ENCODE results near the gene IL1RAPL2. TPM values are rescaled to one million over a fixed set of nuclear protein-coding genes. Genes with fewer than 3 reads are reported as not detected.

The IL1RAPL2 gene
- total and polyA plus RNA-seq, 2 of the 8 experiments (the other 6 are each of a cell fraction or from before 2014, with no cell fraction given), result 0.20 to 1.3 TPM

DNA sequence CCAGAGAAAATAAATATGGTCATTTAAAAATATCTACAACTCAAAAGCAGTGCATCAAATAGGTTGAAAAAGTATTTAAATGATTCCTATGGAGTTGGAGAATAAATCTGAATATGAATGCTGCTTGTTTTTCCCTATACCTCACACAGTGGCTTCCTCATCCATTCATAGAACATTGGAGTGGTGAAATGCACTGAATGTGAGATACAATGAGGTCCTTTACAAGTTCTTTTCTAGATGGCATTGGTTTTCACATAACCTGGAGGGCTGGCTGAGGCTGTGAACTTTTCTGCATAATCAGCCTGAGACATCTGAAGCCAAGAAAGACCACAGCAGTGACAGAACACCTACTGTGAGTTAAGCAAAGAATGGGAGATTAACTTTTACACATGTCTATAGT is 977.3 kb downstream of the IL1RAPL2 start (continued):
- TF ChIP-seq, protein P1, sequence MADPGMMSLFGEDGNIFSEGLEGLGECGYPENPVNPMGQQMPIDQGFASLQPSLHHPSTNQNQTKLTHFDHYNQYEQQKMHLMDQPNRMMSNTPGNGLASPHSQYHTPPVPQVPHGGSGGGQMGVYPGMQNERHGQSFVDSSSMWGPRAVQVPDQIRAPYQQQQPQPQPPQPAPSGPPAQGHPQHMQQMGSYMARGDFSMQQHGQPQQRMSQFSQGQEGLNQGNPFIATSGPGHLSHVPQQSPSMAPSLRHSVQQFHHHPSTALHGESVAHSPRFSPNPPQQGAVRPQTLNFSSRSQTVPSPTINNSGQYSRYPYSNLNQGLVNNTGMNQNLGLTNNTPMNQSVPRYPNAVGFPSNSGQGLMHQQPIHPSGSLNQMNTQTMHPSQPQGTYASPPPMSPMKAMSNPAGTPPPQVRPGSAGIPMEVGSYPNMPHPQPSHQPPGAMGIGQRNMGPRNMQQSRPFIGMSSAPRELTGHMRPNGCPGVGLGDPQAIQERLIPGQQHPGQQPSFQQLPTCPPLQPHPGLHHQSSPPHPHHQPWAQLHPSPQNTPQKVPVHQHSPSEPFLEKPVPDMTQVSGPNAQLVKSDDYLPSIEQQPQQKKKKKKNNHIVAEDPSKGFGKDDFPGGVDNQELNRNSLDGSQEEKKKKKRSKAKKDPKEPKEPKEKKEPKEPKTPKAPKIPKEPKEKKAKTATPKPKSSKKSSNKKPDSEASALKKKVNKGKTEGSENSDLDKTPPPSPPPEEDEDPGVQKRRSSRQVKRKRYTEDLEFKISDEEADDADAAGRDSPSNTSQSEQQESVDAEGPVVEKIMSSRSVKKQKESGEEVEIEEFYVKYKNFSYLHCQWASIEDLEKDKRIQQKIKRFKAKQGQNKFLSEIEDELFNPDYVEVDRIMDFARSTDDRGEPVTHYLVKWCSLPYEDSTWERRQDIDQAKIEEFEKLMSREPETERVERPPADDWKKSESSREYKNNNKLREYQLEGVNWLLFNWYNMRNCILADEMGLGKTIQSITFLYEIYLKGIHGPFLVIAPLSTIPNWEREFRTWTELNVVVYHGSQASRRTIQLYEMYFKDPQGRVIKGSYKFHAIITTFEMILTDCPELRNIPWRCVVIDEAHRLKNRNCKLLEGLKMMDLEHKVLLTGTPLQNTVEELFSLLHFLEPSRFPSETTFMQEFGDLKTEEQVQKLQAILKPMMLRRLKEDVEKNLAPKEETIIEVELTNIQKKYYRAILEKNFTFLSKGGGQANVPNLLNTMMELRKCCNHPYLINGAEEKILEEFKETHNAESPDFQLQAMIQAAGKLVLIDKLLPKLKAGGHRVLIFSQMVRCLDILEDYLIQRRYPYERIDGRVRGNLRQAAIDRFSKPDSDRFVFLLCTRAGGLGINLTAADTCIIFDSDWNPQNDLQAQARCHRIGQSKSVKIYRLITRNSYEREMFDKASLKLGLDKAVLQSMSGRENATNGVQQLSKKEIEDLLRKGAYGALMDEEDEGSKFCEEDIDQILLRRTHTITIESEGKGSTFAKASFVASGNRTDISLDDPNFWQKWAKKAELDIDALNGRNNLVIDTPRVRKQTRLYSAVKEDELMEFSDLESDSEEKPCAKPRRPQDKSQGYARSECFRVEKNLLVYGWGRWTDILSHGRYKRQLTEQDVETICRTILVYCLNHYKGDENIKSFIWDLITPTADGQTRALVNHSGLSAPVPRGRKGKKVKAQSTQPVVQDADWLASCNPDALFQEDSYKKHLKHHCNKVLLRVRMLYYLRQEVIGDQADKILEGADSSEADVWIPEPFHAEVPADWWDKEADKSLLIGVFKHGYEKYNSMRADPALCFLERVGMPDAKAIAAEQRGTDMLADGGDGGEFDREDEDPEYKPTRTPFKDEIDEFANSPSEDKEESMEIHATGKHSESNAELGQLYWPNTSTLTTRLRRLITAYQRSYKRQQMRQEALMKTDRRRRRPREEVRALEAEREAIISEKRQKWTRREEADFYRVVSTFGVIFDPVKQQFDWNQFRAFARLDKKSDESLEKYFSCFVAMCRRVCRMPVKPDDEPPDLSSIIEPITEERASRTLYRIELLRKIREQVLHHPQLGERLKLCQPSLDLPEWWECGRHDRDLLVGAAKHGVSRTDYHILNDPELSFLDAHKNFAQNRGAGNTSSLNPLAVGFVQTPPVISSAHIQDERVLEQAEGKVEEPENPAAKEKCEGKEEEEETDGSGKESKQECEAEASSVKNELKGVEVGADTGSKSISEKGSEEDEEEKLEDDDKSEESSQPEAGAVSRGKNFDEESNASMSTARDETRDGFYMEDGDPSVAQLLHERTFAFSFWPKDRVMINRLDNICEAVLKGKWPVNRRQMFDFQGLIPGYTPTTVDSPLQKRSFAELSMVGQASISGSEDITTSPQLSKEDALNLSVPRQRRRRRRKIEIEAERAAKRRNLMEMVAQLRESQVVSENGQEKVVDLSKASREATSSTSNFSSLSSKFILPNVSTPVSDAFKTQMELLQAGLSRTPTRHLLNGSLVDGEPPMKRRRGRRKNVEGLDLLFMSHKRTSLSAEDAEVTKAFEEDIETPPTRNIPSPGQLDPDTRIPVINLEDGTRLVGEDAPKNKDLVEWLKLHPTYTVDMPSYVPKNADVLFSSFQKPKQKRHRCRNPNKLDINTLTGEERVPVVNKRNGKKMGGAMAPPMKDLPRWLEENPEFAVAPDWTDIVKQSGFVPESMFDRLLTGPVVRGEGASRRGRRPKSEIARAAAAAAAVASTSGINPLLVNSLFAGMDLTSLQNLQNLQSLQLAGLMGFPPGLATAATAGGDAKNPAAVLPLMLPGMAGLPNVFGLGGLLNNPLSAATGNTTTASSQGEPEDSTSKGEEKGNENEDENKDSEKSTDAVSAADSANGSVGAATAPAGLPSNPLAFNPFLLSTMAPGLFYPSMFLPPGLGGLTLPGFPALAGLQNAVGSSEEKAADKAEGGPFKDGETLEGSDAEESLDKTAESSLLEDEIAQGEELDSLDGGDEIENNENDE (IDR thresholded peaks at IDR 0.05; ENCODE audit: insufficient replicate concordance, low read length), result no peak

All from H1 (cell line).